ENCODE measurements around the gene SAMD8.
"Not testable (repeated sequence)": the region's sequence is repeated elsewhere in the genome, so short reads cannot be mapped to it uniquely, and the experiment has no call there.

DNA sequence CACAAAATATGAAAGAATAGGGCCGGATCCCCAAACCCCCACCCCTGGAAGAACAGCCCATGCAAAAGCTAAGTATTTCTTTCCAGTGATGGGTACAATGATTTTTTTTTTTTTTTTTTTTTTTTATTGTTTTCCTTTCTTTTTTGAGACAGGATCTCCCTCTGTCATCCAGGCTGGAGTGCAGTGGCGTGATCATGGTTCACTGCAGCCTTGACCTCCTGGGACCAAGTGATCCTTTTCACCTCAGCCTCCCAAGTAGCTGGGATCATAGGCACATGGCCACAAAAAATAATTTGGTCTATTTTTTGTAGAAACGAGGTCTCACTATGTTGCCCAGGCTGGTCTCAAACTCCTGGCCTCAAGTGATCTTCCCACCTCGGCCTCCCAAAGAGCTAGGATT is 83.2 kb downstream of the SAMD8 start:
- TF ChIP-seq ZNF274 (IDR thresholded peaks at IDR 0.05; ENCODE audit: borderline replicate concordance, extremely low read depth, low read length); JUND (IDR thresholded peaks at IDR 0.05; ENCODE audit: low read length); POLR2A (IDR thresholded peaks at IDR 0.05; ENCODE audit: control extremely low read depth in 1 of 2, low read depth in 2 of 2, low read length in 2 of 2); BRCA1 (IDR thresholded peaks at IDR 0.05; ENCODE audit: low read depth, low read length); POLR2AphosphoS5 (IDR thresholded peaks at IDR 0.05; ENCODE audit: low read depth, low read length): not testable (repeated sequence)
- TF ChIP-seq, protein P1, sequence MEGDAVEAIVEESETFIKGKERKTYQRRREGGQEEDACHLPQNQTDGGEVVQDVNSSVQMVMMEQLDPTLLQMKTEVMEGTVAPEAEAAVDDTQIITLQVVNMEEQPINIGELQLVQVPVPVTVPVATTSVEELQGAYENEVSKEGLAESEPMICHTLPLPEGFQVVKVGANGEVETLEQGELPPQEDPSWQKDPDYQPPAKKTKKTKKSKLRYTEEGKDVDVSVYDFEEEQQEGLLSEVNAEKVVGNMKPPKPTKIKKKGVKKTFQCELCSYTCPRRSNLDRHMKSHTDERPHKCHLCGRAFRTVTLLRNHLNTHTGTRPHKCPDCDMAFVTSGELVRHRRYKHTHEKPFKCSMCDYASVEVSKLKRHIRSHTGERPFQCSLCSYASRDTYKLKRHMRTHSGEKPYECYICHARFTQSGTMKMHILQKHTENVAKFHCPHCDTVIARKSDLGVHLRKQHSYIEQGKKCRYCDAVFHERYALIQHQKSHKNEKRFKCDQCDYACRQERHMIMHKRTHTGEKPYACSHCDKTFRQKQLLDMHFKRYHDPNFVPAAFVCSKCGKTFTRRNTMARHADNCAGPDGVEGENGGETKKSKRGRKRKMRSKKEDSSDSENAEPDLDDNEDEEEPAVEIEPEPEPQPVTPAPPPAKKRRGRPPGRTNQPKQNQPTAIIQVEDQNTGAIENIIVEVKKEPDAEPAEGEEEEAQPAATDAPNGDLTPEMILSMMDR (IDR thresholded peaks at IDR 0.05; ENCODE audit: control extremely low read depth in 1 of 3, insufficient read depth in 1 of 3, low read depth in 1 of 3, low read length in 3 of 3): not testable (repeated sequence)

Data from H1 (cell line).